ENCODE measurements around the gene CPPED1. TPM values are rescaled to one million over a fixed set of nuclear protein-coding genes. Genes with fewer than 3 reads are reported as not detected.

The CPPED1 gene
- total RNA-seq, 1 experiment from 2014 or later = 7.9 TPM

GRCh38 chr16:12757546-12757945 is 46.1 kb downstream of the CPPED1 start:
- no peak overlapping the region for H3K14ac ChIP-seq (ENCODE audit: insufficient read depth, low read length)
- no peak overlapping the region for H3K4ac ChIP-seq (ENCODE audit: low read depth, low read length)
- H3K9me3 Mint-ChIP-seq = no peaks in the 10 kb centered on the region
- no peaks in the 10 kb centered on the region; the same call in 1 of the 2 replicates for H3K4me1 ChIP-seq (ENCODE audit: insufficient read depth, low read length)
- no peak overlapping the region for H3K9ac ChIP-seq (ENCODE audit: extremely low read depth, insufficient read length, low read length)
- H3K79me2 ChIP-seq (ENCODE audit: insufficient read depth, low read length) = no peaks in the 10 kb centered on the region
- no peak overlapping the region for H2BK15ac ChIP-seq (ENCODE audit: low read depth, low read length)
- no peak overlapping the region for H2BK12ac ChIP-seq (ENCODE audit: insufficient read length, low read depth, low read length)
- no peaks in the 10 kb centered on the region for H3K9me3 ChIP-seq (ENCODE audit: control insufficient read depth, low read depth, low read length)
- no peak for TF ChIP-seq CTCF (conservative IDR thresholded peaks at IDR 0.05)
- H3K23ac ChIP-seq (ENCODE audit: insufficient read length, low read depth, low read length) = no peak overlapping the region
- no peak overlapping the region for H3K4me3 Mint-ChIP-seq
- no peaks in the 10 kb centered on the region for H3K79me1 ChIP-seq (ENCODE audit: insufficient read depth, low read depth, low read length, poor library complexity, severe bottlenecking)
- H4K20me1 ChIP-seq (ENCODE audit: control insufficient read depth, insufficient read depth, insufficient read length) = no peaks in the 10 kb centered on the region
- H2BK120ac ChIP-seq (ENCODE audit: low read depth, low read length, poor library complexity, severe bottlenecking) = no peak overlapping the region
- H3K27ac Mint-ChIP-seq = no peak overlapping the region
- H3K27me3 Mint-ChIP-seq (ENCODE audit: low read depth) = no peaks in the 10 kb centered on the region
- no peak overlapping the region for H4K5ac ChIP-seq (ENCODE audit: insufficient read length, low read depth, low read length)
- no peak overlapping the region for H3K18ac ChIP-seq (ENCODE audit: insufficient read length, low read depth, low read length)
- no peak overlapping the region for H2BK5ac ChIP-seq (ENCODE audit: insufficient read length, low read length)
- DNase-seq = no peak
- no peak overlapping the region for H3K27ac ChIP-seq (ENCODE audit: insufficient read length, low read depth, low read length)
- H3K4me2 ChIP-seq (ENCODE audit: insufficient read depth, insufficient read length, low read length) = no peak overlapping the region
- no peak overlapping the region for H4K8ac ChIP-seq (replicated peaks; ENCODE audit: insufficient read length, low read depth, low read length)
- H3T11ph ChIP-seq (ENCODE audit: low read length) = no peak overlapping the region
- H3K27me3 ChIP-seq (ENCODE audit: insufficient read depth, low read length) = no peaks in the 10 kb centered on the region
- no peak overlapping the region for H3K56ac ChIP-seq (ENCODE audit: insufficient read length, low read depth, low read length)
- H3K4me1 Mint-ChIP-seq = peaks cover 14 to 21% of the 10 kb centered on the region in 2 experiments
- H2AFZ ChIP-seq (ENCODE audit: low read length) = no peak overlapping the region
- no peak overlapping the region for H2AK5ac ChIP-seq (ENCODE audit: insufficient read length, low read length)
- no peaks in the 10 kb centered on the region for H3K23me2 ChIP-seq (ENCODE audit: insufficient read length, low read depth, low read length, poor library complexity, severe bottlenecking)
- WGBS (ENCODE audit: extremely low coverage, insufficient read length, low lambda C conversion rate) = no CpG with 5 or more reads among the region's 7 CpGs
- H4K91ac ChIP-seq (ENCODE audit: insufficient read length, low read depth, low read length) = no peak overlapping the region
- no peaks in the 10 kb centered on the region for H3K36me3 Mint-ChIP-seq (ENCODE audit: insufficient read depth in 1 of 3, low read depth in 3 of 3)
- no peak overlapping the region for H2BK20ac ChIP-seq (ENCODE audit: low read depth, low read length, poor library complexity, severe bottlenecking)
